AG08395 (cell line): ENCODE measurements around the gene HS3ST4.
"Not testable (repeated sequence)": the region's sequence is repeated elsewhere in the genome, so short reads cannot be mapped to it uniquely, and the experiment has no call there.

ENCODE experiments used
- DNase-seq: peaks from one replicate; pipeline ENCODE4 v3.0.0; 2012; ENCODE audit warnings: mixed read lengths, low spot score

The HS3ST4 gene

DNA sequence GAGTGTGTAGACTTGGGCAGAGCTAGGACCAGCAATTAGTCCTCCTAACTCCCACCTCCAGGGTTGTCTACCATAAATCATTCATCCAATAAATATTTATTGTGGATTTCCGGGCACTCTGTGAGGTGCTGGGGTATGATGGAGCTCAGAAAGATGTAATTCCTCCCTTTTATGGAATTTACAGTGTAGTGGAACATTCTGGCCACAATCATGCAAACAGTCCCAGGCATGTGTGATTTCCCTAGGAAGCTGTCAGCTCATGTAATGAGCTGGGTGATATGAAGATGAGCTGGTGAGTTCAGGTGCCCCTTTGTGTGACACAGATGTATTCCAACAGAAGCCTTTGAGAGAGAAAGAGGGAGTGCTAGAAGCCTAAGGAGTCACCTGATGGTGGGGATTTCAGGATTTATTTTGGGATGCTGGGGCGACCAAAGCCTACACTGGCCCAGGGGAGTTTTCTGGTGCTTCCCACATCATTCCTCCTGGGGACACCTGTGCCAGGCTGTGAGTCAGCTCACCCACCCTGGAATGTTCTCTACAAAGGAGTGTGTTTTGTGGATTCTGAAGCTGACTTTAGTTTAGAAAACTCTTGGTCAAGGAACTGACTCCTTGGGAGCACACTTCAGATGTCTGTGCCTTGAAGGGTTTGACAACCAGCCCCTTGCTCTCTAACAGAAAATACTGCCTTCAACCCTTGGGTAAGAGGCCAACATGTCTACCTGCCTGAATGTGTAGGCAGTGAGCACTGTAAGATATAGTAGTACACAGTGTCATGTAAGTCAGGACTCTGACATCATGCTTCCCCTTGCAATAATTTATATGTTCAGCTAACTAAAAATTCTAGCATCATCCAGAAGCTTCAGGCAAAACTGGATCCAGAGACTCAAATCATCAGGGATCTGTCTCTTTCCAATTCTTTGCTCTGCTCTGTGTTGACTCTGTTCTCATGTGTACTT is 42.9 kb downstream of the HS3ST4 start:
- no peak for DNase-seq

DNA sequence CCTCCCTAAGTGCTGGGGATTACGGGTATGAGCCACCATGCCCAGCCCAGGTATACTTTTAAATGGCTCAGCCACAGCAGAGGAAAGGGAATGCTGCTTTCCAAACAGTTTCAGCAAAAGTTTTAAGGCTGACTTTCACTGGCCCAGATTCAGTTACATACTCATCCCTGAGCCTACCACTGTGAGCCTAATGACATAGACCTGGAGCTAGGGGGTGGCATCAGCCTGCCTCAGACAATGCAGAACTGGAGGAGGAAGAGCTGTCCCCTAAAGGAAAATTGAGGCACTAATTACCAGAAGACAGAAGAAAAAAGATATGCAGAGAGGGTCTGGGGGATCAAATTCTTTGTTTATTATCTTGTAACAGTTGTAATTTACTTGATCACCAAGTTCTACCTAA is 43.9 kb downstream of the HS3ST4 start:
- DNase-seq: no peak

DNA sequence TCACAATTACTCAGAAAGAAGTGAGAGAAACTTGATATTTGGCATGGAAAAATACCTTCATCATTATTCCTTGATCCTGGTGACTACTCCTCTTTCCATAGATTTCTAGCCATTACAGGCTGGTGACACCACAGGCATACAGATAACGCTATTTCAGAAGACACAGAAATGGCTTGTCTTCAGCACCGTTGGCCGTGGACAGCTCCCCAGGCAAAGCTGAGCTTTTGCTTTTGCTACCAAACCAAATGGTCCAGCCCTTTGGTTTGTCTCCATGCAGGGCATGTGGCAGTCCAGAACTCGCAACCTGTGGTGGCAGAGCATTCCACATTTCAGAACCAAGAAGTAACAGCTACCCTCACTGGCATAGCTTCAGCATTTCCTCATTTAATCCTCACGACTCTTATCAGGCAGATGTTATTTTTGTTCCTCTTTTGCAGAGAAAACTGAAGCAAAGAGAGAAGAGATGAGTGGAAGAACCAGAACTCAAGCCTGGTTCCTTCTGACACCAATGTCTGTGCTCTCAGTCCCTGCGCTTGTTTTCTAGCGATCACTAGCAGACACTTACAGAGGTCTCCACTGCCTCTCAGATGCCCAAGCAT is 55.5 kb downstream of the HS3ST4 start:
- DNase-seq: no peak

DNA sequence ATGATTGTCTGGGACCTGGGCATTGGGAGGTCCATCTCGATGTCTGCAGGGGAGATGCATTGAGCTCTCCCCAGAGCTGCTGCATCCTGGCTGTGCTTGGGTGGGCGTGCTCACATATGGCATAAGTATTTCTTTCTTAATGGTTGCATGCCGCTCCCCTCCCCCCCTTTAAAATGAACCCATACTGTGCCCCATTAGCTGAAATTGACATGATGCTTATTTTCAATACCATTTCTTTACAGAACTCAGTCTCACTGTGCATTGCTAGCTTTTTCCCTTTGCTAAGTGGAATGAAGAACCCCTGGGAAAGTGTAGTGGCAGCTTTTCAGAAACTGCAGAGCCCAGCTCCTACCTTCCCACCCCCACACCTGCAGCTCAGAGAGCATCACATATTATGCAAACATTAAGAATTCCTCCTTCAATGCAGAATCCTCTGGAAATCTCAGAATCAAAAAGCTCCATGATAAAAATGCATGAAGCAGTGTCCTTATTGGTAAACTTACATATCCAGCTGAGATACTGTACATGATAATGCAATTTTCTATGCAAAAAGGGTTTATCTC is 56.4 kb downstream of the HS3ST4 start:
- no peak for DNase-seq

DNA sequence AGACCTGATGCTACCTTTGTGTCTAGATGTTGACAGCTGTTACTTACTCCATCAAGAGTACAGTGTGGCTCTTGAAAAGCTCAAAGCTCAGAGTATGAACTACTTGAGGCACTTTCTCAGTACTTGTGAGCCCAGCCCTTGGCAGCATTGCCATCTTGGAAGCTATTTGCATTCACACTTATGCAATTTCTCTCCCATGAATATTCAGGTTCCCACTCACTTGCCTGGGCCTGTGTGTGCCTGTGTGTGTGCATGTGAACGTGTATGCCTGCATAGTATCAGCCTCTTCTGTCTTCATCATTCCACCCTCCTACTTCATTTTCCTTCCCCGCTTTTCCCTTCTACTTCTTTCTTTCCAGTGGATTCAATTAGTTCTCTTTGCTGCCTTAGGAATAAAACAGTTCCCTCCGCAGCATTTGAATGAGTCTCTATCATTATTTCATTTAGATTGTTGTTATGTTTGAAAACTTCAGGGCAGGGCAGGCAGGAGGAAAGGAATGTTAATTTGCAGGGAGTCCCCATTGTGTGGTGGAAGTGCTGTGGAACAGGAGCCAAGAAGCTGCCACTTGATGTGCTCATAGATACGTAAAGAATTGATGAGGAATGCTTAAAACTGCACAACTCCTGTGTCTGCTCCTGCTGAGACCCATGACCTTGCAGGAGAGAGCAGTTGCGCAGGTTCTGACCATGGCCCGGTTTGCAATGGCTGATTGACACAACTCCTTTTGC is 58.9 kb downstream of the HS3ST4 start:
- DNase-seq: no peak

DNA sequence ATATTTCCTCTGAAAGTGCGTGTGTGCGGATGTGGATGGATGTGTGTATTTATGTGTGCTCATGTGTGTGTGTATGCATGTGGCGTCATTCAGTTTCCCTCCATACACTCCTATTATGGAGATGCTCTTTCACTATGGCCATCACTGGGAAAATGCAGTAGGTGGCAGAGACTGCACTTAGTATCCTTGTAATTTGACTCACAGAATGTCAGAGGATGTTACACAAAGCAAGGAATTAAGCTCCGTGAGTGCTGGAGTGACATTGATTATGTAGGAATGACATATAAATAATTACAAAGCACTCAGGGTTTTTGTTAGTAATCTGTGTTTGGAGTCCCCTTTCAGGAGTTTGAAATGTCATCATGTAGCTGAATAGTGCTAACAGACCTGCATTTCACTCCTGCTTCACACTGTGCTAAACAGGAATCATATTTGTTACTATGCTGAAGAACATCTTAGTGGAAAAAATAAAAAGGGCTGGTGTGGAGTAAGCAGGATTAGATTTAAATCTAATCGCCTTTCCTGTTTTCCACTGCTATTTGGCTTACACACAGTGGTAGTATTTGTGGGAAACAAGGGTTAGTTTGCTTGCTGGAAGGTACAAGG is 59.6 kb downstream of the HS3ST4 start:
- DNase-seq: no peak

DNA sequence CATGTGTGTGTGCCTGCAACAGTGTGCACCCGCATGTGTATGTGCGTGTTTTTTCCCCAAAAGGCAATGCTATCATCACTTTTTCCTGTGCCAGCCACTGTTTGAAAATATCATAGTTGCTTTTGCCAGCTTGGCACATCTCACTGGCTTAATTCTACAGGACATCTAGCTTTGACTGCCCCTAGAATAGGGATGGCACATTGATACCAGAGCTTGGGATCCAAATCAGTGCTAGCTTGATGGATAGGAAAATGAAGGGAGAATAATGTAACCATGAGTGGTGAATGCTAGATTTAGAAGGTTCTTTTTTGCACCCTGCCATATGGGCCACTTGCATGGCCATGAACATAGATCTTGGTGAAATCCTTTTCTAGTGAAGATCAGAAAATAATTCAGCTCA is 72.7 kb downstream of the HS3ST4 start:
- DNase-seq: no peak

DNA sequence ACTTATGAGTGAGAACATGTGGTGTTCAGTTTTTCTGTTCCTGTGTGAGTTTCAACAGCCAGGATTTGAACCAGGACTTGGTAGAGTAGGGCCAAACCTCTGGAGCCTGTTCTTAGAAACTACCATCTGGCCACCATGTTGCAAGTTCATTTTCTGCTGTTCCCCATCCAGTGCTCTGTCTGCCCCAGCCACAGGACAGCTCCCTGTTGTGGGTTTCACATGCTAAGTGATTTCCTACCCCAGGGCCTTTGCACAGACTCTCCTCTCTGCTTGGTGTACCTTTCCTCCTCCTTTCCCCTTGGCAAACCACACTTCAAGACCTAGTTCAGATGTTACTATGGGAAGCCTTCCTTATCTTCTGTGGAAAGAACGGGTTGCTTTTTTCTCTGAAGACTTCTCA is 79.5 kb downstream of the HS3ST4 start:
- no peak for DNase-seq

DNA sequence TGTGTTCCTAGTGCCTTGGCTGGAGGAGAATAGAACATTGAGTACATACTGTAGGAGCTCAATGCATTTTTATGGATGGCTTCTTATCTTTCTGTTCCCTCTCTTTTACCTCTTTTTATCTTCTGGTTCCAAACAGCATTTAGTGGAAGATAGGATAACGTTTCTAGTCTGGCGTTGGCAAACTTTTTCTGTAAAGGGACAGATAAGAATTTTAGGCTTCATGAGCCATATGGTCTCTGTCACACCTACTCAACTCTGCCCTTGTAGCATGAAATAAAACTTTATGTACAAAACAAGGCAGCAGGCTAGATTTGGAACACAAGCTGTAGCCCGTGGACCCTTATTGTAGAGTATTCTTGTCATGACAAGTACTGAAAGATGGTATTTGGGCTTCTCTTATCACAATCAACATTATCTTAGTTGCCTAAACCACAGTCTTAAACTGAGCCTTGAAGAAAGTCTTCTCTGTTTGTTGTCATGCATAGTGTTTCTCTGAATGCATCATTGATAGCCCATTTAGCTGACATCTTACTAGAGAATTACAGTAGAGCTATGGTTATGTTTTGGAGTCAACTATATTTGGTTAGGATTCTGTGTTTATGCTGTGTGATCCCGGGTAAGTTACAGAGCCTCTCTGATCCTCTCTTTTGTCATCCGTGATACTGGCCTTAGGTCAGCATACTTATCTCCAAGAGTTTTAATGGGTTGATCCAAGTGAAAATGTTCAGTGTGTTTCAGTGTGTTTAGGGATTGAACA is 80.2 kb downstream of the HS3ST4 start:
- DNase-seq: no peak

DNA sequence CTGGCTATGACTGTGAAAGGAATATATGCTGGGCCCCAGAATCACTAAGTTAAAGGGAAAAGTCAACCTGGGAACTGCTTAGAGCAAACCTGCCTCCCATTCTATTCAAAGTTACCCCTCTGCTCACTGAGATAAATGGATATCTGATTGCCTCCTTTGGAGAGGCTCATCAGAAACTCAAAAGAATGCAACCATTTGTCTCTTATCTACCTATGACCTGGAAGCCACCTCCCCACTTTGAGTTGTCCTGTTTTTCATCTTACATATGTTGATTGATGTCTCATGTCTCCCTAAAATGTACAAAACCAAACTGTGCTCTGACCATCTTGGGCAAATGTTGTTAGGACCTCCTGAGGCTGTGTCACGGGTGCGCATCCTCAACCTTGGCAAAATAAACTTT is 84.5 kb downstream of the HS3ST4 start:
- not testable (repeated sequence) for DNase-seq

DNA sequence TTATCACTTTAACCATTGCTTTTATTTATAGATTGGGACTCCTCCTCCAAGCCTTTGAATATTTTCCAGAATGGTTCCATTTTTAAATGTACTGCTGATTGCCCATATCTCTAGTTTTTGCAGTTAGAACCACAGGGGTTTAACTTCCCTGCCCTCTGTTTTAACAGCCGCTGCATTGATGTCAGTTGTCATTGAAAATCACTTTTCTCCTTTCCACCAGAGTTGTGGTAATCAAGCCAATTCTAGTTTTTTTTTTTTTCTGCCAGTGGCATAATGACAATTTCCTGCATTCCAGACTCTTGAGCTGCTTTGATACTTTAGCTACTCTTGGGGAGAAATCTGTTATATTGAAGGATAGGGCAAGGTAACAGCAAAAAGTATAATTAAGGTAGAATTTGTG is 91.5 kb downstream of the HS3ST4 start:
- DNase-seq: no peak

DNA sequence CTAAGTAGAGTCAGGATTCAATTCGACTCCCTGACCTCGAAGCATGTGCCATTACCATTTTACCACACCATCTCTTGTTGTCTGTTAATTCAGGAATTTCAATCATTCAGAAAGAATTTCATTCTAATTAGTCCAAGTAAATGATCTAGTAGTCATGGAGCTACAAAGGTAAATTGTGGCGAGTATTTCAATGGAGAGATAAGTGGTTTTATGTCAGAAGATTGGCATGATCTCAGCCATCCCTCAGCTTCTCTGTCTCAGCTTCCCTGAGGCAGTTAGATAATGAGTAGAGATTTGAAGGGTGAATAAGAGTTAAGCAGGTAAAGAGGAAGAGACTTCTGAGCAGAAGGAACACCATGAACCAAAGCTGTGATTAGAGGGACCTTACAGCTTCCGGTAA is 93.6 kb downstream of the HS3ST4 start:
- no peak for DNase-seq

DNA sequence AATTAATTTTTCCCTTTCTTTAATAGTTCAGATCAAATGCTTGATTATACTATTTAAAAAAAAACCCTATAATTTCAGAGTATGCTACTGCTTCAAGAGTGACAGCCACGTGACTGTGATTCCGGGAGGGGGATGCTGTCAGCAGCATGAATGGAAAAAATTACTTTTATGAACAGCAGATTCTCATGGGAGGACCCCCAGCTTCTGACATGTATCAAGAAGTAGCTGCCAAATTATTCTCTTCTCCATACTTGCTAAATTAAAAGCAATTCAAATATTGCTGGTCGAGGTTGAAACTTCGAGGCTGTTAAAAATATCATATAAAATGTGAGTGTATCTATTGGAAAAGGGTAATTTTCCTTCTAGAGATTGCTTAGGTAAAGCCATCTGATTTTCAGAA is 95.0 kb downstream of the HS3ST4 start:
- DNase-seq: no peak

DNA sequence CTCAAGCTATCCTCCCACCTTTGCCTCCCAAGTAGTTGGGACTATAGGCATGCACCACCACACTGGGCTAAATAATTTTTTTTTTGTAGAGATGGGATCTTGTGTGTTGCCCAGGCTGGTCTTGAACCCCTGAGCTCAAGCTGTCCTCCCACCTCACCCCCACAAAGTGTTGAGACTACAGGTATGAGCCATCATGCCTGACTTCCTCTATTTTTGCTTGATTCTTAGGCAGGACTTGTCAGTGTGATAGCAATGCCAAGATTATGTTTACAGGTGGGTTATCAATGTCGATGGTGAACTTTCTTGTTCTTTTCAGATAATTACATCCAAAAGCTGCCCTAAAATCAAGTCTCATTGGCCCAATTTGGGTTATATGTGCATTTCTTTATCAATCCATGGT is 96.9 kb downstream of the HS3ST4 start:
- DNase-seq: no peak

DNA sequence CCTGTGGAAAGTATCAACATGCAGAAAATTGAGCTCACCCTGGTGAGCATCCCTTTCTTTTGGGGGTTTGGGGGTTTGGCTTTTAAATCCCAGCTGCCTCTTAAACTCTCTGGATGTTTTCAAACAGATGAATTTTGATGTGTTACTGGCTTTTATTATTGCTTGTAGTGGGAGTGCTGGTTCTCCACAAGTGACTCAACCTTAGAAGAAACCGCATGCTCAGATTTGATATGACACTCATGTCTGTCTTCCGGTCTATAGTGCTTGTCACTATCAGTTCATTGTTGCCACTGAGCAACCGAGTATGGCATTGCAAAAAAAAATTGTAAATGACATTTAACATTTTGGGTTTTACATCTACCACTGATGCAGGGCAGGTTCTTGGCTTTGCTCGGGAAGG is 104.5 kb downstream of the HS3ST4 start:
- DNase-seq: no peak

DNA sequence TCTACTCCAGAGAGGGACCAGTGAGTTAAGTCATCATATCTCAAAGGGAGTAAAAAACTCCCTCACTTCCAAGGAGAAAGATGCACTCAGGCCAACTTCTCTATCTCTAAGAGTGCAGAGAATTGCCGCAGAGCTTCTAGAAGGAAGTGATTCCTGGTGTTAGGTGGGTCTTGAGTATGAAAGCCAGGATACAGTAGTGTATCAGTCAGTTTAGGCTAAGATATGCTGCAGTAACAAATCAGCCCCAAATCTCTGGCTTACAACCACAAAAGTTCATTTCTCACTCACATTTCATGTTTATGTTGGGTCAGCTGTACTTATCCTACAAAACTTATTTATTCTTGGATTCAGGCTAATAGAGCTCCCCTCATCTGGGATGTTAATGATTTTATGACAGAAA is 106.3 kb downstream of the HS3ST4 start:
- no peak for DNase-seq

DNA sequence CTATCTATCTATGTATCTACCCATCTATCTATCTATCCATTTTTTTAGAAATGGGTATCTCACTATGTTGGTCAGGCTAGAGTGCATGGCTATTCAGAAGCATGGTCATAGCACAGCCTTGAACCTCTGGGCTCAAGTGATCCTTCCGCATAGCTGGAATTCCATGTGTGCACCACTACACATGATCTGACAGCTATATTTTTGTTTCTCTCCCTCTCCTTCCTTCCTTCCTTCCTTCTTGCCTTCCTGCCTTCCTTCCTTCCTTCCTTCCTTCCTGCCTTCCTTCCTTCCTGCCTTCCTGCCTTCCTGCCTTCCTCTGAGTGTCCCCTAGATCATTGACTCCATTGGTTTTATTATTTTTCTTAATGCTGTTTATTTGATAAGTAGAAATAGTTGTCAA is 108.1 kb downstream of the HS3ST4 start:
- DNase-seq: no peak

DNA sequence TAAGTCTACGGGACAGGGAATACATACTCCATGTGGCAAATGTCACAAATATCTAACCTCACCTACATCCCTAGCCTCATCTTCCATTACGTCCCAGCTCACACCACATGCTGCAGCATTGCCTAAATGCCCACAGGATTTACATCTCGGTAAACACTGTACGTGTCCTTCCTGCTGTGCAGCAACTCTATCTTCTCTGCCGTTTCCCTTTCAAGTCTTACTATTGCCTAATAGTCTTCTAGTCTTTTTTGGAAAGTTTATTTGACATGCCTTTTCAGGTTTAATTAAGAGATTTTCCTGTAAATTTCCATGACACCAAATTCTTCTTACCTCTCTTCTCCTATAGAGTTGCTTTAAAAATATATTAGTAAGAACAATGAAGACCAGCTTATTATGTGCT is 120.5 kb downstream of the HS3ST4 start:
- DNase-seq: no peak

DNA sequence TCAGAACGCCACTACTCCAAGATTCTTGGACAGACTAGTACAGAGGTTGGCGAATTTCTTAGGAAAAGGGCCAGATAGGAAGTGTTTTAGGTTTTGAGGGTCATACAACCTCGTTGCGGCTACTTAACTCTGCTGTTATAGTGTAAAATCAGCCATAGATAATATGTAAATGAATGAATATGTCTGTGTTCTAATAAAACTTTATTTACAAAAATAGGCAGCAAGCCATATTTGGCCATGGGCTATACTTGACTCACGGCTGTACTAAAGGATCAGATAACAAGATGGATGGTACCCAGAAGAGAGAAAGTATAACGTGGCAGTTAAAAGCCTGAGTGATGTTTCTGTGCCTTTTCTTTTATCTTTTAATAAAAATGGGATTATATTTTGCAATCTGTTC is 125.5 kb downstream of the HS3ST4 start:
- no peak for DNase-seq

DNA sequence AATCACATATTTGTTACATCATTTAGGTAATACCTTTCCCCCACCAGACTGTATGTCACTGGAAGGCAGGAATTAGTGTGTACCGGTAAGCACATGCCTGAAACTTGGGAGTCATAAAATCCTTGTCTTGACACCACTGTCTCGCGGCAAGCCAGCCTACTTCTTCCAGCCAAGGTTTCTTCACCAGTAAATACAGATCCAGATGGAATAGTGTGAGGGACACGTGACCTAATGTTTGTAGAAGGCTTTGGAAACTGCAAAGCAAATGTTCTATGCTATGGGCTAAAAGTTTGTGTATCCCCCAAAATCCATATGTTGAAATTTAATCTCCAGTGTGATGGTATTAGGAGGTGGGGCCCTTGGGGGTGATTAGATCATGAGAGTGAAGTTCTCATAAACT is 126.1 kb downstream of the HS3ST4 start:
- DNase-seq: no peak

DNA sequence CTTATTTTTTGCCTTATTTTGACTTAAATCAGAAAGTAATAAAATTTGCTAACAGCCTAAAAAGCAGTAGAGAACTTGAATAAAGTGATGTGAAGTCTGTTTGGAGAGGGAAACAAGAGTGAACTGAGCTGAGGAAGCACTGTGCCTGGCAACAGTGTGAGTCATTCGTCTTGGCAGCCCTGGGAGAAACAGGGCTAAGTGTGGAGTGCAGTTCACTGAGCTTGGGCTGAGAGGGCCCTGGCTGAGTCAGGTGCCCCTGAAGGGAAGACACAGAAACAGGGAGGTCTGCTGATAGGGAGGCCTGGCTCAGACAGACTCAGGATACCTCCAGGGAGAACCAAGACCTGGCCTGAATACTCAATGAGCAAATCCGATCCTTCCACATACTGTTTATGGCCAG is 132.1 kb downstream of the HS3ST4 start:
- no peak for DNase-seq

DNA sequence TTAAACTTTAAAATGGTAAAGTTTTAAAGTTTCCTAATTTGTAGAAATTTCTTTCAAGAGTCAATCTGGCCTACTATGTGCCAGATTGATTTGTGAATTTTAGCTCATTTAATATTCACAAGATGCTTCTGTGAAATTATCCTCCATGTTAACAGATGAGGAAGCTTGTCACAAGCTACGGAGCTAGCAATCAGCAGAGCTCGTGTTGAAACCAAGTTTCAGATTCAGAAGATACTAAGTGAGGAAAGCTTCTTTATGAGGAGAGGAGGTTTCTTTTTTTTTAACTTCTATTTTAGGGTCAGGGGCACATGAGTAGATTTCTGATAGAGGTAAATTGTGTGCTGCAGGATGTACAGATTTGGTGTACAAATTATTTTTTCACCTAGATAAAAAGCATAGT is 135.9 kb downstream of the HS3ST4 start:
- DNase-seq: no peak
